Measurements from ENCODE around the gene FIGNL2. TPM values are rescaled to one million over a fixed set of nuclear protein-coding genes. Genes with fewer than 3 reads are reported as not detected.

FIGNL2 gene
- total and polyA plus RNA-seq, 4 donors = 0.06 to 0.70 (median 0.33) TPM

DNA sequence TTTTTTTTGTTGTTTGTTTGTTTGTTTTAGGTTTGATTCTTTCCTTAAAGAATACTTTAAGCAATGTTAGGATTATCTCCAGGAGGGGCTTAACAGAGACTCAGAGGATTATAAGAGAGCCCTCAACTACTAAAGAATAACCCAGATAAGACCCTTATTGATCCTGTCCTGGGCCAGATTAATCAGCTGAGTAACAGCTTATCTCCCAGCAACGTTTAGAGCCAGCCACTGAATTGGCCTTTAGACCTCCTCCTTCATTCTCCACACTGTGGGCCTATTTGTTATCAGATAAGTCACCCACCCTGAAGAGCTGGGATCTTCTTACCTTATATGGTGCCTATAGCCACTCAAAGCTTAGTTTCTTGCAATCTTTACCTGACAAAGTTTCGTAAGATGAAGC lies 71.1 kb downstream of the FIGNL2 start:
- peaks cover 0 to 4% (median 1%) of the 10 kb centered on the region in 4 donors for H3K36me3 ChIP-seq (ENCODE audit: control insufficient read depth in 4 of 4, insufficient read depth in 3 of 4, low read depth in 1 of 4, low read length in 3 of 4)
- TF ChIP-seq FOXA1 (IDR thresholded peaks at IDR 0.05) = no peak
- TF ChIP-seq, protein P1, sequence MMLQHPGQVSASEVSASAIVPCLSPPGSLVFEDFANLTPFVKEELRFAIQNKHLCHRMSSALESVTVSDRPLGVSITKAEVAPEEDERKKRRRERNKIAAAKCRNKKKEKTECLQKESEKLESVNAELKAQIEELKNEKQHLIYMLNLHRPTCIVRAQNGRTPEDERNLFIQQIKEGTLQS (IDR thresholded peaks at IDR 0.05) = no peak
- TF ChIP-seq HNF4A (conservative IDR thresholded peaks at IDR 0.05) = no peak
- TF ChIP-seq JUND (IDR thresholded peaks at IDR 0.05) = no peak
- no peak for TF ChIP-seq GABPA (IDR thresholded peaks at IDR 0.05 in 1 of 2, conservative IDR thresholded peaks at IDR 0.05 in 1 of 2)
- TF ChIP-seq YY1 (IDR thresholded peaks at IDR 0.05) = no peak
- no peak for TF ChIP-seq HNF4G (IDR thresholded peaks at IDR 0.05)
- no peak for TF ChIP-seq TAF1 (conservative IDR thresholded peaks at IDR 0.05)
- no peak for TF ChIP-seq NR2F2 (IDR thresholded peaks at IDR 0.05)
- TF ChIP-seq, protein P2, sequence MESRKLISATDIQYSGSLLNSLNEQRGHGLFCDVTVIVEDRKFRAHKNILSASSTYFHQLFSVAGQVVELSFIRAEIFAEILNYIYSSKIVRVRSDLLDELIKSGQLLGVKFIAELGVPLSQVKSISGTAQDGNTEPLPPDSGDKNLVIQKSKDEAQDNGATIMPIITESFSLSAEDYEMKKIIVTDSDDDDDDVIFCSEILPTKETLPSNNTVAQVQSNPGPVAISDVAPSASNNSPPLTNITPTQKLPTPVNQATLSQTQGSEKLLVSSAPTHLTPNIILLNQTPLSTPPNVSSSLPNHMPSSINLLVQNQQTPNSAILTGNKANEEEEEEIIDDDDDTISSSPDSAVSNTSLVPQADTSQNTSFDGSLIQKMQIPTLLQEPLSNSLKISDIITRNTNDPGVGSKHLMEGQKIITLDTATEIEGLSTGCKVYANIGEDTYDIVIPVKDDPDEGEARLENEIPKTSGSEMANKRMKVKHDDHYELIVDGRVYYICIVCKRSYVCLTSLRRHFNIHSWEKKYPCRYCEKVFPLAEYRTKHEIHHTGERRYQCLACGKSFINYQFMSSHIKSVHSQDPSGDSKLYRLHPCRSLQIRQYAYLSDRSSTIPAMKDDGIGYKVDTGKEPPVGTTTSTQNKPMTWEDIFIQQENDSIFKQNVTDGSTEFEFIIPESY (IDR thresholded peaks at IDR 0.05) = no peak
- no peak for TF ChIP-seq RXRA (IDR thresholded peaks at IDR 0.05)
- TF ChIP-seq SP1 (IDR thresholded peaks at IDR 0.05) = no peak
- TF ChIP-seq, protein P3, sequence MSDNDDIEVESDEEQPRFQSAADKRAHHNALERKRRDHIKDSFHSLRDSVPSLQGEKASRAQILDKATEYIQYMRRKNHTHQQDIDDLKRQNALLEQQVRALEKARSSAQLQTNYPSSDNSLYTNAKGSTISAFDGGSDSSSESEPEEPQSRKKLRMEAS (IDR thresholded peaks at IDR 0.05) = no peak
- no peak for TF ChIP-seq EGR1 (IDR thresholded peaks at IDR 0.05; ENCODE audit: low read depth in 2 of 2)
- TF ChIP-seq, protein P4, sequence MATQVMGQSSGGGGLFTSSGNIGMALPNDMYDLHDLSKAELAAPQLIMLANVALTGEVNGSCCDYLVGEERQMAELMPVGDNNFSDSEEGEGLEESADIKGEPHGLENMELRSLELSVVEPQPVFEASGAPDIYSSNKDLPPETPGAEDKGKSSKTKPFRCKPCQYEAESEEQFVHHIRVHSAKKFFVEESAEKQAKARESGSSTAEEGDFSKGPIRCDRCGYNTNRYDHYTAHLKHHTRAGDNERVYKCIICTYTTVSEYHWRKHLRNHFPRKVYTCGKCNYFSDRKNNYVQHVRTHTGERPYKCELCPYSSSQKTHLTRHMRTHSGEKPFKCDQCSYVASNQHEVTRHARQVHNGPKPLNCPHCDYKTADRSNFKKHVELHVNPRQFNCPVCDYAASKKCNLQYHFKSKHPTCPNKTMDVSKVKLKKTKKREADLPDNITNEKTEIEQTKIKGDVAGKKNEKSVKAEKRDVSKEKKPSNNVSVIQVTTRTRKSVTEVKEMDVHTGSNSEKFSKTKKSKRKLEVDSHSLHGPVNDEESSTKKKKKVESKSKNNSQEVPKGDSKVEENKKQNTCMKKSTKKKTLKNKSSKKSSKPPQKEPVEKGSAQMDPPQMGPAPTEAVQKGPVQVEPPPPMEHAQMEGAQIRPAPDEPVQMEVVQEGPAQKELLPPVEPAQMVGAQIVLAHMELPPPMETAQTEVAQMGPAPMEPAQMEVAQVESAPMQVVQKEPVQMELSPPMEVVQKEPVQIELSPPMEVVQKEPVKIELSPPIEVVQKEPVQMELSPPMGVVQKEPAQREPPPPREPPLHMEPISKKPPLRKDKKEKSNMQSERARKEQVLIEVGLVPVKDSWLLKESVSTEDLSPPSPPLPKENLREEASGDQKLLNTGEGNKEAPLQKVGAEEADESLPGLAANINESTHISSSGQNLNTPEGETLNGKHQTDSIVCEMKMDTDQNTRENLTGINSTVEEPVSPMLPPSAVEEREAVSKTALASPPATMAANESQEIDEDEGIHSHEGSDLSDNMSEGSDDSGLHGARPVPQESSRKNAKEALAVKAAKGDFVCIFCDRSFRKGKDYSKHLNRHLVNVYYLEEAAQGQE (IDR thresholded peaks at IDR 0.05) = no peak
- WGBS = 53% methylated on average over 2 of the region's 2 CpGs
- no peak overlapping the region for H3K9ac ChIP-seq (ENCODE audit: low read depth in 1 of 2, low read length in 2 of 2)
- peaks cover 2 to 14% (median 7%) of the 10 kb centered on the region in 4 donors for H3K4me1 ChIP-seq (ENCODE audit: control insufficient read depth in 4 of 4, insufficient read depth in 4 of 4, low read length in 3 of 4)
- no peaks in the 10 kb centered on the region for H3K9me3 ChIP-seq (ENCODE audit: control insufficient read depth in 4 of 4, low read length in 3 of 4)
- H3K4me3 ChIP-seq (ENCODE audit: low read depth in 1 of 3, low read length in 3 of 3) = no peak overlapping the region
- no peaks in the 10 kb centered on the region for H3K27me3 ChIP-seq (ENCODE audit: control insufficient read depth in 4 of 4, insufficient read depth in 4 of 4, low read length in 3 of 4)
- DNase-seq (ENCODE audit: low spot score) = no peak
- peak overlapping the region; percentile 43 to 55 for H3K27ac ChIP-seq (ENCODE audit: low read depth in 1 of 2, low read length in 2 of 2)

DNA sequence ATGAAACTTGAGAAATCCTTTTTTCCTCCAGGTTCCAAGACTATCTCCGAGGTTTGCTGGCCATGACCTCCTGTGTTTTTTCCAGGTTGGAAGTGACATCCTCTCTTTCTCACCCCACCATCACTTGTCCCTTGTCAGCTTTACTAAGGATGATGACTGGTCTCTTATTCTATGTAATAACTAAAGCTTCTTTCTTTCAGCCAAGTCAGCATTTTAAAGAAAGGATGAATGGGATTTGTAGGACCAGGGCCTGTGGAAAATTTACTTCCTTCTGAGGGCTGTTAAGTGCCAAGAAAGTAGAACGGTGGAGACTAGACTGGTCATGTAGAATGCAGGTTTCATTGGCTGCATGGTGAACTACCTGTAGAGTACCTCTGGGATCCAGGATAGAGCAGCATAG lies 73.6 kb downstream of the FIGNL2 start:
- TF ChIP-seq TAF1 (conservative IDR thresholded peaks at IDR 0.05) (no peak), GABPA (IDR thresholded peaks at IDR 0.05 in 1 of 2, conservative IDR thresholded peaks at IDR 0.05 in 1 of 2) (no peak)
- TF ChIP-seq, protein P5, sequence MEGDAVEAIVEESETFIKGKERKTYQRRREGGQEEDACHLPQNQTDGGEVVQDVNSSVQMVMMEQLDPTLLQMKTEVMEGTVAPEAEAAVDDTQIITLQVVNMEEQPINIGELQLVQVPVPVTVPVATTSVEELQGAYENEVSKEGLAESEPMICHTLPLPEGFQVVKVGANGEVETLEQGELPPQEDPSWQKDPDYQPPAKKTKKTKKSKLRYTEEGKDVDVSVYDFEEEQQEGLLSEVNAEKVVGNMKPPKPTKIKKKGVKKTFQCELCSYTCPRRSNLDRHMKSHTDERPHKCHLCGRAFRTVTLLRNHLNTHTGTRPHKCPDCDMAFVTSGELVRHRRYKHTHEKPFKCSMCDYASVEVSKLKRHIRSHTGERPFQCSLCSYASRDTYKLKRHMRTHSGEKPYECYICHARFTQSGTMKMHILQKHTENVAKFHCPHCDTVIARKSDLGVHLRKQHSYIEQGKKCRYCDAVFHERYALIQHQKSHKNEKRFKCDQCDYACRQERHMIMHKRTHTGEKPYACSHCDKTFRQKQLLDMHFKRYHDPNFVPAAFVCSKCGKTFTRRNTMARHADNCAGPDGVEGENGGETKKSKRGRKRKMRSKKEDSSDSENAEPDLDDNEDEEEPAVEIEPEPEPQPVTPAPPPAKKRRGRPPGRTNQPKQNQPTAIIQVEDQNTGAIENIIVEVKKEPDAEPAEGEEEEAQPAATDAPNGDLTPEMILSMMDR (IDR thresholded peaks at IDR 0.05; ENCODE audit: low read depth, low read length, missing input control) = no peak
- peaks cover 5 to 14% (median 7%) of the 10 kb centered on the region in 4 donors for H3K4me1 ChIP-seq (ENCODE audit: control insufficient read depth in 4 of 4, insufficient read depth in 4 of 4, low read length in 3 of 4)
- no peak overlapping the region for H3K4me3 ChIP-seq (ENCODE audit: low read depth in 1 of 3, low read length in 3 of 3)
- no peak overlapping the region for H3K9ac ChIP-seq (ENCODE audit: low read depth in 1 of 2, low read length in 2 of 2)
- no peak for DNase-seq (ENCODE audit: low spot score)
- no peak overlapping the region for H3K27ac ChIP-seq (ENCODE audit: low read depth in 1 of 2, low read length in 2 of 2)
- H3K27me3 ChIP-seq (ENCODE audit: control insufficient read depth in 4 of 4, insufficient read depth in 4 of 4, low read length in 3 of 4) = no peaks in the 10 kb centered on the region
- 91% methylated on average over 2 of the region's 2 CpGs for WGBS
- no peaks in the 10 kb centered on the region for H3K9me3 ChIP-seq (ENCODE audit: control insufficient read depth in 4 of 4, low read length in 3 of 4)
- H3K36me3 ChIP-seq (ENCODE audit: control insufficient read depth in 4 of 4, insufficient read depth in 3 of 4, low read depth in 1 of 4, low read length in 3 of 4) = peaks cover 0 to 4% (median 1%) of the 10 kb centered on the region in 4 donors
